Hepatocyte (in vitro differentiated cells): ENCODE results near the gene PNRC2.

Source experiments
- EZH2 ChIP-seq: fragments of 200-600 bp; sonication (generic); IDR thresholded peaks from 2 replicates; pipeline ENCODE4 v1.6.1; 2016; ENCODE audit warnings: antibody characterized with exemption, mild to moderate bottlenecking, borderline replicate concordance
- TF ChIP-seq, protein P1 (sequence below): fragments of 200-600 bp; sonication (generic); IDR thresholded peaks from 2 replicates; pipeline ENCODE4 v1.5.1; 2016; ENCODE audit warnings: antibody characterized with exemption, mild to moderate bottlenecking; ENCODE audit not compliant: poor library complexity

DNA sequence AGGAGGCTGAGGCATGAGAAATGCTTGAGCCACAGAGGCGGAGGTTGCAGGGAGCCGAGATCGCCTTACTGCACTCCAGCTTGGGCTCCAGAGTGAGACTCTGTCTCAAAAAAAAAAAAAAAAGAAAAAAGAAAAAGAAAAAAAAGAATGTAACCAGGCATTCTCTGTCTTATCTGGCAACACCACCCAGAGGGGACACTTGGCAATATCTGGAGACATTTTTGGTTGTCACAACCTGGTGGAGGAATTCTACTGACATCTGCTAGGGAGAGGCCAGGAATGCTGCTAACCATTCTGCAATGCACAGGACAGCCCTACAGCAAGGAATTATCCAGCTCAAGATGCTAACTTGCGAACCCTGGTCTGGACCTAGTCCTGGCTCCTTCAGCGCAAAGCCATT, 44.2 kb upstream of the PNRC2 start:
- TF ChIP-seq, protein P1, sequence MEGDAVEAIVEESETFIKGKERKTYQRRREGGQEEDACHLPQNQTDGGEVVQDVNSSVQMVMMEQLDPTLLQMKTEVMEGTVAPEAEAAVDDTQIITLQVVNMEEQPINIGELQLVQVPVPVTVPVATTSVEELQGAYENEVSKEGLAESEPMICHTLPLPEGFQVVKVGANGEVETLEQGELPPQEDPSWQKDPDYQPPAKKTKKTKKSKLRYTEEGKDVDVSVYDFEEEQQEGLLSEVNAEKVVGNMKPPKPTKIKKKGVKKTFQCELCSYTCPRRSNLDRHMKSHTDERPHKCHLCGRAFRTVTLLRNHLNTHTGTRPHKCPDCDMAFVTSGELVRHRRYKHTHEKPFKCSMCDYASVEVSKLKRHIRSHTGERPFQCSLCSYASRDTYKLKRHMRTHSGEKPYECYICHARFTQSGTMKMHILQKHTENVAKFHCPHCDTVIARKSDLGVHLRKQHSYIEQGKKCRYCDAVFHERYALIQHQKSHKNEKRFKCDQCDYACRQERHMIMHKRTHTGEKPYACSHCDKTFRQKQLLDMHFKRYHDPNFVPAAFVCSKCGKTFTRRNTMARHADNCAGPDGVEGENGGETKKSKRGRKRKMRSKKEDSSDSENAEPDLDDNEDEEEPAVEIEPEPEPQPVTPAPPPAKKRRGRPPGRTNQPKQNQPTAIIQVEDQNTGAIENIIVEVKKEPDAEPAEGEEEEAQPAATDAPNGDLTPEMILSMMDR, result no peak
- TF ChIP-seq EZH2, result no peak
